EL (cell line): ENCODE results near the gene TIPARP.
A peak's percentile ranks its signal among the peaks of the same experiment; 100 is the strongest.

Experiments
- DNase-seq: peaks from one replicate; pipeline ENCODE4 v3.0.0-alpha.2; 2016

TIPARP gene

DNA sequence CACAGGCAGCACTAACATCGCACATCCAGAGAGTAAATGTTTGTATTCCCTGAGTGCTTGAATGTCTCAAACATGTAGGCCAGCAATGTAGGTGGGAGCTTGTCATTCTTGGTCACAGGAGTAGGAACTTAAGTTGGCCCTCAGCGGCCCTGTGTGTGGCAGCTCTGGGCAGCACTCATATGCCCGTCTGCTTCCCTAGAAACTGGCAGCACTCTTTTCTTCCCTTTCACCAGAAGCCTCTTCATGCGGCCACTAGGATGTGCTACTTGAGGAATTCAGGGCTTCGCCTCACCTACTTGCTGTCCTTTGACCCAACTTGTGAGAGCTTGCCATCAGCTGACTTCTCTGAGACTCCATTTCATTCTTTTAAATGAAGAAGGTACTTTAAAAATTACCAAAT lies 69.5 kb downstream of the TIPARP start:
- DNase-seq = no peak

DNA sequence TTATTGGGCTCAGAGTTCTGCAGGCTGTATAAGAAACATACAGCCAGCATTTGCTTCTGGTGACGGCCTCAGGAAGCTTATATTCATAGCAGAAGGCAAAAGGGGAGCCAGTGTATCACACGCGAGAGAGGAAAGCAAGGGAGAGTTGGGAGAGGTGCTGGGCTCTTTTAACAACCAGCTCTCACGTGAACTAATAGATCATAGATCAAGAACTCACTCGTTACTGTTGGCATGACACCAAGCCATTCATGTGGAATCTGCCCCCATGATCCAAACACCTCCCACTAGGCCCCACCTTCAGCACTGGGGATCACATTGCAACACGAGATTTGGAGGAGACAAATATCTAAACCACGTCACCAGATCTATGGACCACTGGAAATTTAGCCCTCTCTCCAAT lies 70.2 kb downstream of the TIPARP start:
- no peak for DNase-seq

DNA sequence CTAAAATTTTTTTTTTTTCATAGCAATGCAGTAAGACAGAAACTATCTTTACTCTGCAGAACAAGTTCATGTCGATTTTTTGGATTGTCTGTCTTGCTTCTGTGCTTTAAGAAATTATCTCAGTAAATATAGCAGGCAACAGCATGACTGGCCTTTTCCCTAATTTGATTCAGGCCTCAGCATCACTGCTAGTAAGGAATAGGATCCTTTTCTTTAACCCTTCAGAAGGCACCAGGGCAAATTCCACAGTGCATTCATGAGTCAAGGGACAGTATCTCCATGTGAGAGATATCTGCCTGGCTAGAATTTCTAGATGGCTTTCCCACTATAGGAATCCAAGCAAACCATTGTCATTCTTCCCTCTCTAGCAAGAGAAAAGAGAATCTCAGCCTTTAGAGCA lies 71.4 kb downstream of the TIPARP start:
- no peak for DNase-seq

DNA sequence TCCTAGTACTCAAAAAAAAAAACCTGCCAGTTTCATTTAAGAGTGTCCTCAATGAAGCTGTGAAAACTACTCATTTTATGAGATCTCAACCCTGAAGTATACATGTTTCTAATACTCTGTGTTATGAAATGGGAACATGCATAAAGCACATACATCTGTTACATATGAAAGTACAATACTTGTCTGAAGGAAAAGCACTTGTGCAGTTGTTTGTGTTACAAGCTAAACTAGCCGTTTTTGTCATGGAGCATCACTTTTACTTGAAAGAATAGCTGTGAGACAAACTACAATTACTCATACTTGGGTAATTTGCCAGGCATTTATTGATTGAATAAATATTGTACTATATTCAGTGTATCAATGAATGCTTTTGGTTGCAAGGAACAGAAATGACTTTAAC lies 72.7 kb downstream of the TIPARP start:
- no peak for DNase-seq

DNA sequence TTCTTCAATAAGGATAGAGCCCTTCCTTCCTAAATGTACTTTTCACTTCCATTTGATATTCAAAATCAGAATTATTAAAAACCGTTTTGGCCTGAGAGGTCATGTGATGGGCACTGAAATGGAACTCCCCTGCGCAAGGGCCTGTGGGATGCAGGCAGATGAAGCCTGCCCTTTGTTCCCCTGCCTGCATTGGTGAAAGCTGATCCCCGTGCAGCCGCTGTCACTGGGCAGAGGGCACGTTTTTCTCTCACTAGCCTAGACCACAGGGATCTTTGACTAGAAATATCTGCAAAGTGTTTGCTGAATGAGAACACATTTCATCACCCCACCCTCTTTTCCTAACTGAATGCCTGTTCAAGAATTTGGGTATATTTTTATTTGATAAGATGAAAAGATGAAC lies 74.9 kb downstream of the TIPARP start:
- DNase-seq = no peak

DNA sequence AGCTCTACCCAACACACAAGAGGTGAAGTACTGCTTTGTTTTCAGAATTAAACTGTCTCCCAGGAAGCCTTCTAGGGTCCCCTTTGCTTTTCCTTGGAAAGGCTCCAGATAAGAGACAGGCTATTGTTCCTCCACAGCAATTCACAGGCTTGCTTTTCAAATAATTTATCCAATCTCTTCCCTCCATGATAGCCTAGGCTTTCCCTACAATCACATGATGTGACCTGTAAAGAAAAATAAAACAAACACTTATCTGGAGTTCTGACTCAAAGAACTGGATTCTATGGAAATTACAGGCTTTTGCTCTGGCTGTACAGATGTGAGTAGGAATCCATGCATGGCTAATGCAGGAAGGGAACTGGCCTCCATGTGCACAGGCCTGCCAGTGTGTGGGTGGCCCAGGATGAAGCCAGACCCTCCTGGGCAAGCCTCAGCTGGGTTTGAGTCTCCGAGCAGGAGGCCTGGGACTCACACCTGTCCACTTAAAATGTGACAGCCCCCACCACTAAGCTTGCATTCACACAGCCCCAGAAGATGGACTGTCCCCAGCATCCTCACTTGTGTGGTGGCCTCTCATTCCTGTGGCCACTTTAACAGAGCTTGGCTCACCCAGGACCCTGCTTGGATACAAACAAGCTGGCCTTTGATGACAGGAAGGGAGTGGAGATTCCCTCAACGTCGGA lies 75.9 kb downstream of the TIPARP start:
- DNase-seq = peak; percentile 57

DNA sequence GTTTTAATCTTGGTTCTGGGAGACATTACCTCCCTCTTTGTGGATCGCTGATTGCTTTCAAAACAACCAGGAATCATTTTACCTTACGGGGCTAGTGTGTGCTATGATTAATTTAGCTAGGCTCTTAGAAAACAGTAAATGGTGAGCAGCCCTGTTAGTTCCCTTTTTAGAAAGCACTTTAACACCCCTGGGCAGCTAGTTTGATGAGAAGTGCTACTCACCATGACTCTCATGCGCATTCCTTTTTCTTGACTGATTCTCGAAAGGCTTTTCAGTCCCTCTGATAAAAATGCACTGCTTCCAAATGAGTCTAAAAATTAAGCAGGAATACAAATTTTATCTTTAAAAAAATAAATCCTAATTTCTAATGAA lies 76.5 kb downstream of the TIPARP start:
- DNase-seq = peak; percentile 66

DNA sequence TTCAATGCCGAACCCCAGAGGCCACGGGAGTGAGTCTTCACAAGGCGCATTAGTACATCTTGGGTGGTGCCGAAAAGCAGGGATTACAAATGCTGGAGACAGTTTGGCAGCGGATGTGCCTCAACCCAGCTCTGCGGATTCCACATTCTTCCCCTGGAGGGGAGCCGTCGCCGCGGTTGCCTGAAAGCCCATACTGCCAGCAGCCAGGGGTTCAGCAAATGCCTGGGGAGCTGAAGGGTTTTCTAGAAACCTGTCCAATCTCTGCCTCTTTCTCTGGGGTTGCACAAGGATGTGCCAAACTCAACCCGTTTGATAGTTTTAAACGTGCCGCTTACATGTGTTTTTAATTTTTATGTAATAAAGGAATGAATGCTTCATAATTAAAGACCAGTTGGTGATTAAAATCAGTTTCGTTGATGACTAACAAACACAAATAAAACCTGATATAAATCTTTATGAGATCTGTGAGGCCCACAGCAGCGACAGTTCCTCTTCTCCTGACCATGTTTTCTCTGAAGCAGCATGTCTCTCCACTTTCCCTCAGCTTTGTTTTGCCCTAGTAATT lies 77.2 kb downstream of the TIPARP start:
- DNase-seq = peak; percentile 96
